Skin epidermis (tissue), 12 donors: ENCODE data around the gene PIK3C3.

Experiments
- H3K27ac ChIP-seq, 21 experiments: fragments of 200-600 bp; sonication (generic) in 11 of 21; one replicate each; pipeline ENCODE4 v1.5.0; 2020; ENCODE audit warnings: mild to moderate bottlenecking in 3 of 21, inconsistent platforms in 2 of 21, moderate library complexity in 2 of 21
- H3K4me3 ChIP-seq, 7 experiments: fragments of 200-600 bp; sonication (generic) in 2 of 7; one replicate each; pipeline ENCODE4 v1.5.0; 2020; ENCODE audit warnings: inconsistent platforms in 2 of 7, mild to moderate bottlenecking in 2 of 7, moderate library complexity in 1 of 7

The PIK3C3 gene

GRCh38 chr18:42053188-42053781, 98.3 kb downstream of the PIK3C3 start:
- Histone ChIP-seq H3K27ac (no peak overlapping the region), H3K4me3 (no peak overlapping the region)

- Histone ChIP-seq H3K27ac (no peak overlapping the region), H3K4me3 (no peak overlapping the region)
Observed at GRCh38 chr18:42064109-42064508, 109.1 kb downstream of the PIK3C3 start.

GRCh38 chr18:42067518-42067917, 112.5 kb downstream of the PIK3C3 start:
- Histone ChIP-seq H3K27ac (no peak overlapping the region), H3K4me3 (no peak overlapping the region)

DNA sequence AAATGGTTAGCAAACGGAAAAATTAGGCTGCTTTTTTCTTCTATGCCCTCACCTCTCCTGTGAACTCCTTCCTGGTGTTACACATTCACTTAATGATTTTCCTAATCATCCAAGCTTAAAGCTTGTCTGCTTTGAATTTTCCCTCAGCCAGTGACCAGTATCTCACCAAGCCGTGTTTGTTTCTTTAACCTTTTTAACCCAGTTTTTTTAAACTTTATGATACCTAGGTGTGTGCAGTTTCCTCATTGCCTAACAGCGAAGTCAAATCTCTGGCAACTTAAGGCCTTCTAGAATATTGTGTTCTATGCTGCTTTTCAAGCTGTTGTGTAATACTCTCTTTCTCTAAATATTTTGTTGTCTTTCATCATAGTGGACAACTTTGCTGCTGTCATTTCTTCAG, 113.0 kb downstream of the PIK3C3 start:
- H3K4me3 ChIP-seq, result no peak overlapping the region
- H3K27ac ChIP-seq, result no peak overlapping the region

GRCh38 chr18:42069036-42069435, 114.0 kb downstream of the PIK3C3 start:
- H3K4me3 ChIP-seq, result no peak overlapping the region
- H3K27ac ChIP-seq, result no peak overlapping the region

GRCh38 chr18:42072407-42072806, 117.4 kb downstream of the PIK3C3 start:
- Histone ChIP-seq H3K27ac (no peak overlapping the region), H3K4me3 (no peak overlapping the region)

GRCh38 chr18:42074704-42075103, 119.7 kb downstream of the PIK3C3 start:
- no peak overlapping the region for H3K4me3 ChIP-seq

GRCh38 chr18:42078711-42079110, 123.7 kb downstream of the PIK3C3 start:
- H3K4me3 ChIP-seq, result no peak overlapping the region
- no peak overlapping the region for H3K27ac ChIP-seq

More at GRCh38 chr18:42074704-42075103, 119.7 kb downstream of the PIK3C3 start:
- H3K27ac ChIP-seq, result no peak overlapping the region

DNA sequence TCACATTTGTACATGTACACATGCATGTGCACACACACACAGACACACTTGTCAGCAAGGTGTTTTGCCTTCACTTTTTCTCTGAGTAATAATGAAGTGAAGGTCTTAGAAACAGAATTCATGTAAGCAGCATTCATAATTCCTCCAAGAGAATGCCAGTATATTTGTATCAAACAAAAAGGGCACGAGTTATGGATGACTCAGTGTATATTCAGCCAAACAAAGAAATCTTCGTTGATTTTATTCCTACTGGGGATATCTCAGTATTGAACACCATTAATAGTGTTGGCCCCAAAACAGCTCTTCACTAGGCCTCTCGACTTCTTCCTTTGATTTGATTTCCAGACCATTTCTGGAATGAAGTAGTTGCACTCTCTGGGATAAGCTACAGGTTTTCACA, 125.3 kb downstream of the PIK3C3 start:
- Histone ChIP-seq H3K27ac (no peak overlapping the region), H3K4me3 (no peak overlapping the region)

DNA sequence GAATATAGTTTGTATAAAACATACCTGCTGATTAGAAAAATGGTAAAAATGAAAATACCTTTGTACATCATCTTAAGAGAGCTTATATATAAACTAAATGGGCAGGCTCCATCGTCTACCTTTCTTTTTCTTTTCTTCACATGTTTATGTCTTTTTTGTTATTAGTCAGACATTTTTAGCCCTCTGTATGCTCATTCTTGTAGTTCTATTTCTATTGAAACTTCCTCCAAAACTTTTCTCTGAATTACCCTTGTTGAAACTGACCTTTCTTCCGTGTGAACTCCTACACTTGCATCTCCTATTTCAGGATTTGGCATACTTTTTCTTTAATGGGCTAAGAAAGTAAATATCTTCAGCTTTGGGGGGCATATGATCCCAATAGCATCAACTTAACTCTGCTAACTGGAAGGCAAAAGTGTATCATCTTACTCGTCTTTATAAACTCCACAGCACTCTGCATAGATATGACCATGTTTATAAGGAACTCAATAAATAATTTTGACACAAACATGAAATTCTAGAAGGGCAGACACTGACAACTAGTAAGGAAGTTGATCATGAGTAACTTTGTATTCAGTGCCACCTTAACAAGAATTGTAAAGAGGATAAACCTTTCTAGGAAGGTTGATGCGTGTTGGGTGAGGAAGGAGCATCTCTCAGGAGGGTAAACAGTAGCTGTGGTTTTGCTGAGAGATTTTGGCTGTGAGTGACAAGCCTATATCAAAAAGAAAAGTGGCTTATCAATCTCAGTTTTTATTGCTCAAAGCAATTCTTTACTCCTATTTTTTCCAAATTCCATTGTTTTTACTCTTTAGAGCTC, 127.6 kb downstream of the PIK3C3 start:
- no peak overlapping the region for H3K4me3 ChIP-seq
- no peak overlapping the region for H3K27ac ChIP-seq

DNA sequence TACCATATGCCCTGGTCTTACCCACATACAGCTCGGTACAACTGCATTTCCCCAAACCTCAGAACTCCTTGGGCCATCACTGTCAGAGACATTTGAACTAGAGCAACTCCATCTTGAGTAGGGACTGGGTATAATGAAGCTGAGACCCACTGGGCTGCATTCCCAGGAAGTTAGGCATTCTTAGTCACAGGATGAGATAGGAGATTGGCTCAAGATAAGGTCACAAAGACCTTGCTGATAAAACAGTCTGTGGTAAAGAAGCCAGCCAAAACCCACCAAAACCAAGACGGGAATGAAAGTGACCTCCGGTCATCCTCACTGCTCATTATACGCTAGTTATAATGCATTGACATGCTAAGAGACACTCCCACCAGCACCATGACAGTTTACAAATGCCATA, 131.3 kb downstream of the PIK3C3 start:
- H3K4me3 ChIP-seq, result no peak overlapping the region
- no peak overlapping the region for H3K27ac ChIP-seq

DNA sequence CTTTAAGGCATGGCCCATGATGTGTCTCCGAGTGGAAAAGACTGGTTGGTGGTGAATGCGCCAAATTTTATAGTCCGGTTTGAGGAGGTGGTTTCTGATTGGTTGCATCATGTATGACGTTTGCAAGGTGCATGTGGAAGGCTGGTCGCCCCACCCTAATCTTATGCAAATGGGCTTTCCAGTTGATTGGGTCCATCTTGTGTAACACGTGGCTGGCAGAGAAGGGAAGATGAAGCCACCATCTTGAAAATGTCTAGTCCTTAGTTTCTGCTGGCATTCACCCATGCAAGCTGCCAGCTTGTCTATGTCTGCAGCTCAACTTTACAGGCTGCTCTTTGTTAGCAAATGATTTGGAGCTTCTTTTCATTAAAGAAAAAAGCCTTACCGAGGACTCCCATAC, 132.2 kb downstream of the PIK3C3 start:
- Histone ChIP-seq H3K27ac (no peak overlapping the region), H3K4me3 (no peak overlapping the region)

DNA sequence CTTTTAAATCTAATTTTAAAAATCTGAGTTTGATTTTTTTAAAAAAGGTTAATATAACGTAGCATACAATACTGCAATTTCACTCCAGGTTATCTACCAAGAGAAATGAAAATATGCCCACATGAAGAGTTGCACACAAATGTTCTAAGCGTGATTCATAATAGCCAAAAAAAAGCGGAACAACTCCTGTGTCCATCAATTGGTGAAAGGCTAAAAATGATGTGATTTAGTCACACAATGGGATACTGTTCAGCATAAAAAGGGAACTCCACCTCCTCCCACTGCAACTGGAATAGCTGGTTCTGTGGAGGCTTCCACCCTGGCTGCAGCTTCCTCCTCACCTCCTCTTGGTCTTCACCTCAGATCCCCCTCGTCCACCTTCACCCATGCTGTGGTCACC, 132.8 kb downstream of the PIK3C3 start:
- H3K27ac ChIP-seq, result no peak overlapping the region
- H3K4me3 ChIP-seq, result no peak overlapping the region

GRCh38 chr18:42092848-42093247, 137.8 kb downstream of the PIK3C3 start:
- Histone ChIP-seq H3K27ac (no peak overlapping the region), H3K4me3 (no peak overlapping the region)

GRCh38 chr18:42094875-42095274, 139.8 kb downstream of the PIK3C3 start:
- no peak overlapping the region for H3K4me3 ChIP-seq
- H3K27ac ChIP-seq, result no peak overlapping the region

- H3K27ac ChIP-seq, result no peak overlapping the region
Observed at GRCh38 chr18:42095732-42096377, 140.8 kb downstream of the PIK3C3 start.

GRCh38 chr18:42100248-42100647, 145.2 kb downstream of the PIK3C3 start:
- H3K27ac ChIP-seq, result no peak overlapping the region
- no peak overlapping the region for H3K4me3 ChIP-seq

More at GRCh38 chr18:42095732-42096377, 140.8 kb downstream of the PIK3C3 start:
- no peak overlapping the region for H3K4me3 ChIP-seq

DNA sequence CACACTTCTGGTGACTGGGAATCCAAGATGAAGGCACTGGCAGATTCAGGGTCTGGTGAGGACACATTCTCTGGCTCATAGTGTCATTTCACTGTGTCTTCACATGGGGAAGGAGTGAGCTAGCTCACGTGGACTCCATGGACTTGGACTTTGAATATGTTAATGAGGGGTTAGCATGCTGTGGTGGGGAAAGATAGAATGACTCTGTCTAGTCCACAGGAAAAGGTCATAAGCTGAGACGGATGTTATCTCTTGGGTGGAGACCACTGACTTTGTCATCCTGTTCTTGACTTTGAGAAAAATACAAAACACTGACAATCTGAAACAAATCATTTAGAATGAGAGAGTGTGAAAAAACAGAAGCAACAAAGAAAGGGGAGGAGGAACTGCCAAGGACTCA, 145.9 kb downstream of the PIK3C3 start:
- Histone ChIP-seq H3K27ac (no peak overlapping the region), H3K4me3 (no peak overlapping the region)

DNA sequence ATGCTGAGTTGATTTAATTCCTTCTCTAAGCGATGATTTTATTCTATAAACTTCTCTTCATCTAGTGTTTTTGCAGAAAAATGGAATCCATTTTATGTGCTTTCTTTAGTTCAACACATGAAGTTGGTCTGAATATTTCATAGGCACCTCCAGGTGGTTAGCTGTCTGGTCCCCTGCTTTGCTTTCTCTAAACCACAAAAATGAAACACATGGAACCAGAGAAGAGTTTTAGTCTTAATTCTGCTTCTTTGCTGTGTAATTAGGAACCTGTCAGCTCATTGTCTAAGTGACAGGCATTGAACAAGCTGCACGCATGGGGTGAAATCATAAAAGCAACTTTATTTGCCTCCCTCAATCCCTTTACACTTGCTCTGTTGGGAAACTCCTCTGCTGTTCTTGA, 150.4 kb downstream of the PIK3C3 start:
- no peak overlapping the region for H3K27ac ChIP-seq
- no peak overlapping the region for H3K4me3 ChIP-seq

GRCh38 chr18:42106784-42107183, 151.8 kb downstream of the PIK3C3 start:
- Histone ChIP-seq H3K4me3 (no peak overlapping the region), H3K27ac (no peak overlapping the region)

- Histone ChIP-seq H3K27ac (no peak overlapping the region), H3K4me3 (no peak overlapping the region)
Observed at GRCh38 chr18:42107287-42107686, 152.3 kb downstream of the PIK3C3 start.
